Adrenal gland (tissue), 5 donors: Measurements from ENCODE around the gene INPP5A.

ENCODE experiments used
- CTCF ChIP-seq, 6 experiments: fragments of 450-650 bp in 4 of 6; fragments of 200-600 bp in 2 of 6; sonication (generic) in 1 of 6; IDR thresholded peaks; 1 replicate in 5 of 6; 2 replicates in 1 of 6; pipeline versions ENCODE4 v1.5.1 to v1.8.0; 2016 to 2021; ENCODE audit warnings: antibody characterized with exemption in 6 of 6, mild to moderate bottlenecking in 2 of 6, moderate library complexity in 1 of 6
- POLR2A ChIP-seq, 2 donors: fragments of 450-650 bp; IDR thresholded peaks; one replicate each; pipeline ENCODE4 v1.6.1; 2017; ENCODE audit warnings: antibody characterized with exemption in 2 of 2, mild to moderate bottlenecking in 2 of 2, moderate library complexity in 1 of 2
- donor health status: DM: no; HTN: no; CAD: no.

DNA sequence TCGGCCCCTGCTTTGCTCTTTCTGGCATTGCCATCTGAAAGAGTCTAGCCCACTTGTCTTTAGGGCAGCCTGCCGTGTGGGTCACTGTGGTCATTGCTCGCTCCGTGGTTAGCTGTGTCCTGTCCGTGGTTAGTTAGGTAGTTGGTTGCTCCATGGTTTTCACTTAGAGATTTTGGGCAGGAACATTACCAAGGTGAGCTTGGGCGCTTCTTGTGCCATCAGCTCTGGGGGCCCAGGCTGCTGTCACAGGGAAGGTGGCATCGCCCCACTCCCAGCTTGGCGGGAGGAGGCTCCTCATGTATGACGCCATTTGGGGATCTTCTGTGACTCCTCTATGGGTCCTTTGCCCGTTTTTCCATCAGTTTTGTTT lies 53.1 kb downstream of the INPP5A start:
- TF ChIP-seq CTCF (IDR thresholded peaks at IDR 0.05): no peak
- no peak for TF ChIP-seq POLR2A (IDR thresholded peaks at IDR 0.05)
